ENCODE results near the gene PCAT7. TPM values are rescaled to one million over a fixed set of nuclear protein-coding genes. Genes with fewer than 3 reads are reported as not detected.

Gene PCAT7
- total RNA-seq, 1 experiment from 2014 or later: not detected

- Histone ChIP-seq H3K27me3 (replicated peaks; ENCODE audit: insufficient read depth, low read depth, low read length, poor library complexity) (no peaks in the 10 kb centered on the region), H3K4me3 (ENCODE audit: low read depth, low read length, poor library complexity, severe bottlenecking) (no peak overlapping the region), H3K36me3 (ENCODE audit: insufficient read depth, low read length, poor library complexity, severe bottlenecking) (no peaks in the 10 kb centered on the region), H3K27ac (ENCODE audit: low read depth, low read length, poor library complexity, severe bottlenecking) (no peak overlapping the region), H3K4me1 (ENCODE audit: insufficient read depth, low read length, poor library complexity, severe bottlenecking) (no peaks in the 10 kb centered on the region), H3K9me3 (ENCODE audit: low read depth, low read length, poor library complexity, severe bottlenecking) (no peaks in the 10 kb centered on the region)
- intact Hi-C loops (cut with micrococcal nuclease; ENCODE audit: unreplicated experiment): no loop called here
- POLR2A ChIA-PET (ENCODE audit: low non-redundant PET): no interaction called here
- TF ChIP-seq CTCF (conservative IDR thresholded peaks at IDR 0.05; ENCODE audit: low read depth, low read length) (no peak), EZH2 (IDR thresholded peaks at IDR 0.05; ENCODE audit: borderline replicate concordance, low read depth, low read length, poor library complexity, severe bottlenecking) (no peak)
- CTCF ChIA-PET: no interaction called here
- no TSS peak for BruUV-seq (replicated peaks)
- no peak for DNase-seq (ENCODE audit: low spot score)
Measured at GRCh38 chr9:94511134-94511954, 43.5 kb upstream of the PCAT7 start.

- Histone ChIP-seq H3K36me3 (ENCODE audit: insufficient read depth, low read length, poor library complexity, severe bottlenecking) (no peaks in the 10 kb centered on the region), H3K4me1 (ENCODE audit: insufficient read depth, low read length, poor library complexity, severe bottlenecking) (no peaks in the 10 kb centered on the region), H3K27me3 (replicated peaks; ENCODE audit: insufficient read depth, low read depth, low read length, poor library complexity) (no peaks in the 10 kb centered on the region), H3K9me3 (ENCODE audit: low read depth, low read length, poor library complexity, severe bottlenecking) (no peaks in the 10 kb centered on the region), H3K4me3 (ENCODE audit: low read depth, low read length, poor library complexity, severe bottlenecking) (no peak overlapping the region), H3K27ac (ENCODE audit: low read depth, low read length, poor library complexity, severe bottlenecking) (no peak overlapping the region)
- ChIA-PET POLR2A (ENCODE audit: low non-redundant PET) (no interaction called here), CTCF (interaction anchor here (0.5 kb wide), 1 partner anchor 370 kb away, joined by 5 read pairs; no protein-coding TSS in a partner anchor)
- intact Hi-C loops (cut with micrococcal nuclease; ENCODE audit: unreplicated experiment): no loop called here
- BruUV-seq (replicated peaks): no TSS peak
- no peak for DNase-seq (ENCODE audit: low spot score)
- TF ChIP-seq CTCF (conservative IDR thresholded peaks at IDR 0.05; ENCODE audit: low read depth, low read length): no peak
- TF ChIP-seq EZH2 (IDR thresholded peaks at IDR 0.05; ENCODE audit: borderline replicate concordance, low read depth, low read length, poor library complexity, severe bottlenecking): no peak
Measured at GRCh38 chr9:94511955-94512265, 43.0 kb upstream of the PCAT7 start.

GRCh38 chr9:94514722-94515121 lies 40.2 kb upstream of the PCAT7 start:
- BruUV-seq (replicated peaks): no TSS peak
- POLR2A ChIA-PET (ENCODE audit: low non-redundant PET): no interaction called here

More at GRCh38 chr9:94514722-94515121, 40.2 kb upstream of the PCAT7 start:
- Histone ChIP-seq H3K27ac (ENCODE audit: low read depth, low read length, poor library complexity, severe bottlenecking) (no peak overlapping the region), H3K36me3 (ENCODE audit: insufficient read depth, low read length, poor library complexity, severe bottlenecking) (no peaks in the 10 kb centered on the region), H3K4me1 (ENCODE audit: insufficient read depth, low read length, poor library complexity, severe bottlenecking) (no peaks in the 10 kb centered on the region), H3K27me3 (replicated peaks; ENCODE audit: insufficient read depth, low read depth, low read length, poor library complexity) (no peaks in the 10 kb centered on the region), H3K4me3 (ENCODE audit: low read depth, low read length, poor library complexity, severe bottlenecking) (no peak overlapping the region), H3K9me3 (ENCODE audit: low read depth, low read length, poor library complexity, severe bottlenecking) (no peaks in the 10 kb centered on the region)
- CTCF ChIA-PET: no interaction called here
- no peak for DNase-seq (ENCODE audit: low spot score)
- TF ChIP-seq EZH2 (IDR thresholded peaks at IDR 0.05; ENCODE audit: borderline replicate concordance, low read depth, low read length, poor library complexity, severe bottlenecking) (no peak), CTCF (conservative IDR thresholded peaks at IDR 0.05; ENCODE audit: low read depth, low read length) (no peak)
- intact Hi-C loops (cut with micrococcal nuclease; ENCODE audit: unreplicated experiment): no loop called here

Measured in A673 (cell line).